ENCODE results near the gene GPHA2.

GRCh38 chr11:64976651-64977050, 41.0 kb upstream of the GPHA2 start:
- TF ChIP-seq CTCF (IDR thresholded peaks at IDR 0.05; ENCODE audit: low read length) (no peak), EZH2phosphoT487 (IDR thresholded peaks at IDR 0.05; ENCODE audit: low read length) (no peak)
